GM18951 (cell line): ENCODE data around the gene DBF4B.
A peak's percentile ranks its signal among the peaks of the same experiment; 100 is the strongest.

Experiments used
- POLR2A ChIP-seq: IDR thresholded peaks from 4 replicates; pipeline ENCODE4 v1.6.1; 2011; ENCODE audit warnings: mild to moderate bottlenecking; ENCODE audit not compliant: insufficient read length, insufficient read depth; ENCODE audit errors: extremely low read depth
- in situ Hi-C: fragments of 300-500 bp; cut with MboI; formaldehyde crosslinking; loops from one replicate; pipeline ENCODE4 v1.12.0; 2022; ENCODE audit warnings: low sequenced_read_pairs, mixed read lengths, inconsistent platforms; ENCODE audit not compliant: unreplicated experiment

Gene DBF4B

GRCh38 chr17:44773140-44773539 lies 64.7 kb downstream of the DBF4B start:
- in situ Hi-C loops, result loop anchor here (5.0 kb wide), 1 partner anchor 89 kb away; no protein-coding TSS in a partner anchor
- no peak for TF ChIP-seq POLR2A

GRCh38 chr17:44774271-44775135 lies 66.0 kb downstream of the DBF4B start:
- TF ChIP-seq POLR2A, result no peak
- in situ Hi-C loops, result loop anchor here (5.0 kb wide), 1 partner anchor 88 kb away; no protein-coding TSS in a partner anchor

- peak; percentile 47 for TF ChIP-seq POLR2A
- in situ Hi-C loops, result no loop called here
Measured at GRCh38 chr17:44775136-44775837, 66.8 kb downstream of the DBF4B start.

- in situ Hi-C loops, result no loop called here
- no peak for TF ChIP-seq POLR2A
Measured at GRCh38 chr17:44775838-44776621, 67.6 kb downstream of the DBF4B start.

GRCh38 chr17:44776628-44777393 lies 68.3 kb downstream of the DBF4B start:
- in situ Hi-C loops, result no loop called here
- TF ChIP-seq POLR2A, result no peak

GRCh38 chr17:44777394-44778348 lies 69.2 kb downstream of the DBF4B start:
- TF ChIP-seq POLR2A, result no peak
- in situ Hi-C loops, result no loop called here

- in situ Hi-C loops, result no loop called here
Measured at GRCh38 chr17:44778656-44779210, 70.3 kb downstream of the DBF4B start.

GRCh38 chr17:44779211-44780025 lies 71.0 kb downstream of the DBF4B start:
- TF ChIP-seq POLR2A, result no peak
- in situ Hi-C loops, result no loop called here

More at GRCh38 chr17:44778656-44779210, 70.3 kb downstream of the DBF4B start:
- TF ChIP-seq POLR2A, result no peak

- no peak for TF ChIP-seq POLR2A
- in situ Hi-C loops, result no loop called here
Measured at GRCh38 chr17:44780161-44780560, 71.7 kb downstream of the DBF4B start.

- in situ Hi-C loops, result no loop called here
- no peak for TF ChIP-seq POLR2A
Measured at GRCh38 chr17:44780845-44781480, 72.5 kb downstream of the DBF4B start.
